ENCODE results near the gene PTPRN2. TPM values are rescaled to one million over a fixed set of nuclear protein-coding genes. Genes with fewer than 3 reads are reported as not detected.

Gene PTPRN2
- total RNA-seq, 1 experiment from 2014 or later, result 1.1 TPM

DNA sequence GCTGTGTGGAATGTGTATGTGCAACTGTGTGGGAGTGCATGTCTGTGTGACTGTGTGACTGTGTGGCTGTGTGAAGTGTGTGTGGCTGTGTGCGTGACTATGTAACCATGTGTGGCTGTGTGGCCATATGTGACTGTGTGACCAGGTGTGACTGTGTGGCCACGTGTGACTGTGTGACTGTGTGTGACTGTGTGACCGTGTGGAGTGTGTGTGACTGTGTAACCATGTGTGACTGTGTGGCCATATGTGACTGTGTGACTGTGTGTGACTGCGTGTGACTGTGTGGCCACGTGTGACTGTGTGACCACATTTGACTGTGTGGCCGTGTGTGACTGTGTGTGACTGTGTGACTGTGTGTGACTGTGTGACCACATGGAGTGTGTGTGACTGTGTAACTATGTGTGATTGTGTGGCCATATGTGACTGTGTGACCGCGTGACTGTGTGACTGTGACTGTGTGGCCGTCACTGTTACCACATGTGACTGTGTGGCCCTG, 747.9 kb downstream of the PTPRN2 start:
- POLR2A ChIA-PET, result no interaction called here
- no peaks in the 10 kb centered on the region for H3K9me3 ChIP-seq (ENCODE audit: control insufficient read depth, insufficient read depth, low read depth, low read length)

DNA sequence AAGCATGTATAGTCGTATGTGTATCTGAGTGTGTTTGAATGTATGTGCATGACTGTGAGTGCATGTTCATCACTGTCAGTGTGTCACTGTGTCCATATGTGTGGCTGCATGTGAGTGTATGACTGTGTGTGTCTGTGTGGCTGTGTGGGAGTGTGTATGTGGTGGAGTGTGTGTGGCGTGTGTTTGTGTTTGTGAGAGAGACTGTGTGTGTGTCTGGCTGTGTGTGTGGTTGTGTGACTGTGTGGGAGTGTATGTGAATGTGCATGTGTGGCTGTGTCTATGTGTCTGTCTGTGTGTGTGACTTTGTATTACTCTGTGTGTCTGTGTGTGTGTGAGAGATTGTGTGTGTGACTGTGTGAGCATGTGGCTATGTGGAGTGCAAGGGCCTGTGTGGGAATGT, 748.4 kb downstream of the PTPRN2 start:
- Histone ChIP-seq H3K4me3 (ENCODE audit: low read depth in 2 of 2, low read length in 2 of 2) (no peak overlapping the region), H3K9me3 (ENCODE audit: control insufficient read depth, insufficient read depth, low read depth, low read length) (no peaks in the 10 kb centered on the region), H3K27me3 (ENCODE audit: control insufficient read depth, insufficient read depth, low read length) (peaks cover 4% of the 10 kb centered on the region), H3K36me3 (ENCODE audit: control insufficient read depth, insufficient read depth, low read length) (no peaks in the 10 kb centered on the region), H3K4me1 (ENCODE audit: control insufficient read depth, insufficient read depth, low read length) (no peaks in the 10 kb centered on the region), H3K27ac (ENCODE audit: low read length) (no peak overlapping the region)
- no peak for ATAC-seq
- no peak for DNase-seq (ENCODE audit: low read depth, low spot score)
- CTCF ChIA-PET, result no interaction called here
- in situ Hi-C loops (cut with HindIII; ENCODE audit: low pct_unique_long_range_greater_than_20kb, low sequenced_read_pairs) (no loop called here), intact Hi-C loops (cut with micrococcal nuclease; ENCODE audit: unreplicated experiment) (no loop called here)
- POLR2A ChIA-PET, result no interaction called here
- no TSS peak for BruUV-seq (replicated peaks)
- TF ChIP-seq, protein P1, sequence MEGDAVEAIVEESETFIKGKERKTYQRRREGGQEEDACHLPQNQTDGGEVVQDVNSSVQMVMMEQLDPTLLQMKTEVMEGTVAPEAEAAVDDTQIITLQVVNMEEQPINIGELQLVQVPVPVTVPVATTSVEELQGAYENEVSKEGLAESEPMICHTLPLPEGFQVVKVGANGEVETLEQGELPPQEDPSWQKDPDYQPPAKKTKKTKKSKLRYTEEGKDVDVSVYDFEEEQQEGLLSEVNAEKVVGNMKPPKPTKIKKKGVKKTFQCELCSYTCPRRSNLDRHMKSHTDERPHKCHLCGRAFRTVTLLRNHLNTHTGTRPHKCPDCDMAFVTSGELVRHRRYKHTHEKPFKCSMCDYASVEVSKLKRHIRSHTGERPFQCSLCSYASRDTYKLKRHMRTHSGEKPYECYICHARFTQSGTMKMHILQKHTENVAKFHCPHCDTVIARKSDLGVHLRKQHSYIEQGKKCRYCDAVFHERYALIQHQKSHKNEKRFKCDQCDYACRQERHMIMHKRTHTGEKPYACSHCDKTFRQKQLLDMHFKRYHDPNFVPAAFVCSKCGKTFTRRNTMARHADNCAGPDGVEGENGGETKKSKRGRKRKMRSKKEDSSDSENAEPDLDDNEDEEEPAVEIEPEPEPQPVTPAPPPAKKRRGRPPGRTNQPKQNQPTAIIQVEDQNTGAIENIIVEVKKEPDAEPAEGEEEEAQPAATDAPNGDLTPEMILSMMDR (IDR thresholded peaks at IDR 0.05), result no peak
- TF ChIP-seq TCF7L2 (IDR thresholded peaks at IDR 0.05; ENCODE audit: low read depth, low read length), result no peak
- no peak for TF ChIP-seq SIN3A (IDR thresholded peaks at IDR 0.05; ENCODE audit: borderline replicate concordance, insufficient read depth, low read depth, low read length)
- no peak for TF ChIP-seq POLR2AphosphoS5 (IDR thresholded peaks at IDR 0.05; ENCODE audit: low read depth, low read length)
- TF ChIP-seq, protein P2, sequence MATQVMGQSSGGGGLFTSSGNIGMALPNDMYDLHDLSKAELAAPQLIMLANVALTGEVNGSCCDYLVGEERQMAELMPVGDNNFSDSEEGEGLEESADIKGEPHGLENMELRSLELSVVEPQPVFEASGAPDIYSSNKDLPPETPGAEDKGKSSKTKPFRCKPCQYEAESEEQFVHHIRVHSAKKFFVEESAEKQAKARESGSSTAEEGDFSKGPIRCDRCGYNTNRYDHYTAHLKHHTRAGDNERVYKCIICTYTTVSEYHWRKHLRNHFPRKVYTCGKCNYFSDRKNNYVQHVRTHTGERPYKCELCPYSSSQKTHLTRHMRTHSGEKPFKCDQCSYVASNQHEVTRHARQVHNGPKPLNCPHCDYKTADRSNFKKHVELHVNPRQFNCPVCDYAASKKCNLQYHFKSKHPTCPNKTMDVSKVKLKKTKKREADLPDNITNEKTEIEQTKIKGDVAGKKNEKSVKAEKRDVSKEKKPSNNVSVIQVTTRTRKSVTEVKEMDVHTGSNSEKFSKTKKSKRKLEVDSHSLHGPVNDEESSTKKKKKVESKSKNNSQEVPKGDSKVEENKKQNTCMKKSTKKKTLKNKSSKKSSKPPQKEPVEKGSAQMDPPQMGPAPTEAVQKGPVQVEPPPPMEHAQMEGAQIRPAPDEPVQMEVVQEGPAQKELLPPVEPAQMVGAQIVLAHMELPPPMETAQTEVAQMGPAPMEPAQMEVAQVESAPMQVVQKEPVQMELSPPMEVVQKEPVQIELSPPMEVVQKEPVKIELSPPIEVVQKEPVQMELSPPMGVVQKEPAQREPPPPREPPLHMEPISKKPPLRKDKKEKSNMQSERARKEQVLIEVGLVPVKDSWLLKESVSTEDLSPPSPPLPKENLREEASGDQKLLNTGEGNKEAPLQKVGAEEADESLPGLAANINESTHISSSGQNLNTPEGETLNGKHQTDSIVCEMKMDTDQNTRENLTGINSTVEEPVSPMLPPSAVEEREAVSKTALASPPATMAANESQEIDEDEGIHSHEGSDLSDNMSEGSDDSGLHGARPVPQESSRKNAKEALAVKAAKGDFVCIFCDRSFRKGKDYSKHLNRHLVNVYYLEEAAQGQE (IDR thresholded peaks at IDR 0.05; ENCODE audit: insufficient read depth in 1 of 2, low read depth in 2 of 2, low read length in 1 of 2), result no peak

More for the DNA sequence above, 747.9 kb downstream of the PTPRN2 start:
- H3K27me3 ChIP-seq (ENCODE audit: control insufficient read depth, insufficient read depth, low read length), result peaks cover 4% of the 10 kb centered on the region
- no peak for TF ChIP-seq POLR2AphosphoS5 (IDR thresholded peaks at IDR 0.05; ENCODE audit: low read depth, low read length)
- TF ChIP-seq, protein P1 (IDR thresholded peaks at IDR 0.05), result no peak
- no peak for TF ChIP-seq SIN3A (IDR thresholded peaks at IDR 0.05; ENCODE audit: borderline replicate concordance, insufficient read depth, low read depth, low read length)
- DNase-seq (ENCODE audit: low read depth, low spot score), result no peak
- CTCF ChIA-PET, result no interaction called here
- no peak overlapping the region for H3K27ac ChIP-seq (ENCODE audit: low read length)
- intact Hi-C loops (cut with micrococcal nuclease; ENCODE audit: unreplicated experiment) (no loop called here), in situ Hi-C loops (cut with HindIII; ENCODE audit: low pct_unique_long_range_greater_than_20kb, low sequenced_read_pairs) (no loop called here)
- no peaks in the 10 kb centered on the region; the same call in 1 of the 2 replicates for H3K4me1 ChIP-seq (ENCODE audit: control insufficient read depth, insufficient read depth, low read length)
- no TSS peak for BruUV-seq (replicated peaks)
- ATAC-seq, result no peak
- H3K36me3 ChIP-seq (ENCODE audit: control insufficient read depth, insufficient read depth, low read length), result no peaks in the 10 kb centered on the region
- H3K4me3 ChIP-seq (ENCODE audit: low read depth in 2 of 2, low read length in 2 of 2), result no peak overlapping the region
